Activated T-cell treated with anti-CD3 and anti-CD28 coated beads, Interleukin-2, amount 50 U/mL, for 4 hours (primary cell): ENCODE measurements around the gene GRIA3. TPM values are rescaled to one million over a fixed set of nuclear protein-coding genes. Genes with fewer than 3 reads are reported as not detected.
"Not testable (repeated sequence)": the region's sequence is repeated elsewhere in the genome, so short reads cannot be mapped to it uniquely, and the experiment has no call there.

Experiments used
- ATAC-seq, 2 donors: fragments of 200-7000 bp; cut with Tn5 transposase; one replicate each; pipeline ENCODE4 v1.10.0; 2021
- DNase-seq: peaks from one replicate; pipeline ENCODE4 v3.0.0-alpha.2; 2020
- H3K27me3 Mint-ChIP-seq: one replicate; pipeline ENCODE4 v1.8.0; 2021; ENCODE audit warnings: low read depth, mixed read lengths
- H3K36me3 Mint-ChIP-seq: one replicate; pipeline ENCODE4 v1.8.0; 2022; ENCODE audit warnings: mixed read lengths; ENCODE audit not compliant: insufficient read depth
- H3K4me1 Mint-ChIP-seq: one replicate; pipeline ENCODE4 v1.8.0; 2021; ENCODE audit warnings: low read depth, mixed read lengths
- H3K4me3 Mint-ChIP-seq: one replicate; pipeline ENCODE4 v1.8.0; 2021; ENCODE audit warnings: mild to moderate bottlenecking, moderate library complexity, mixed read lengths
- H3K9me3 Mint-ChIP-seq: one replicate; pipeline ENCODE4 v1.8.0; 2021; ENCODE audit warnings: mixed read lengths
- total RNA-seq, 3 donors: library from RNA; stranded (reverse); gene quantifications; one replicate each; pipeline ENCODE4 v1.2.1, GENCODE V29; 2021

The GRIA3 gene
- total RNA-seq, 3 donors from 2014 or later: not detected

DNA sequence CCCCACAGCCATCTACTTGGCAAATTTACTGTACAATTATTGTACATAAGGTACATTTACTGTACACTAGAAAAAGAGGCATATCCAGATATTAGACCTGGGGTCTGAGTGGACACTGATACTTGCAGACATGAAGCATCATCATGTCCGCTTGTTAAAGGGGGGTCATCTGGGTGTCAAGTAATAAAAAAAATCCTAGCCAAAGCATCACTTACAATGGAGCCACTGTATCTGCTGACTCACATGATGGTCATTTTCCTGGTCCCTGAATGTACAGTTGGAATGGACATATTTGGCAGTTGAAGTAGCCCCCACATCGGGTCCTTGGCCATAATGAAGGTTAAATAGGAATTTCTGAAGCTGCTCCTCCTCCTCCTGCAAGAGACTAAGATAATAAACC lies 320.0 kb downstream of the GRIA3 start:
- Mint-ChIP-seq H3K27me3 (peaks cover 6% of the 10 kb centered on the region), H3K36me3 (no peaks in the 10 kb centered on the region)

GRCh38 chrX:123504630-123505270 lies 320.7 kb downstream of the GRIA3 start:
- peaks cover 6% of the 10 kb centered on the region for H3K27me3 Mint-ChIP-seq
- ATAC-seq (no peak), DNase-seq (no peak)
- H3K36me3 Mint-ChIP-seq: no peaks in the 10 kb centered on the region
- H3K4me3 Mint-ChIP-seq: no peak overlapping the region
- no peaks in the 10 kb centered on the region for H3K4me1 Mint-ChIP-seq
- peaks cover 8% of the 10 kb centered on the region for H3K9me3 Mint-ChIP-seq

More for the DNA sequence above, 320.0 kb downstream of the GRIA3 start:
- Mint-ChIP-seq H3K4me3 (no peak overlapping the region), H3K9me3 (peaks cover 8% of the 10 kb centered on the region), H3K4me1 (no peaks in the 10 kb centered on the region)
- ATAC-seq: no peak
- DNase-seq: no peak

DNA sequence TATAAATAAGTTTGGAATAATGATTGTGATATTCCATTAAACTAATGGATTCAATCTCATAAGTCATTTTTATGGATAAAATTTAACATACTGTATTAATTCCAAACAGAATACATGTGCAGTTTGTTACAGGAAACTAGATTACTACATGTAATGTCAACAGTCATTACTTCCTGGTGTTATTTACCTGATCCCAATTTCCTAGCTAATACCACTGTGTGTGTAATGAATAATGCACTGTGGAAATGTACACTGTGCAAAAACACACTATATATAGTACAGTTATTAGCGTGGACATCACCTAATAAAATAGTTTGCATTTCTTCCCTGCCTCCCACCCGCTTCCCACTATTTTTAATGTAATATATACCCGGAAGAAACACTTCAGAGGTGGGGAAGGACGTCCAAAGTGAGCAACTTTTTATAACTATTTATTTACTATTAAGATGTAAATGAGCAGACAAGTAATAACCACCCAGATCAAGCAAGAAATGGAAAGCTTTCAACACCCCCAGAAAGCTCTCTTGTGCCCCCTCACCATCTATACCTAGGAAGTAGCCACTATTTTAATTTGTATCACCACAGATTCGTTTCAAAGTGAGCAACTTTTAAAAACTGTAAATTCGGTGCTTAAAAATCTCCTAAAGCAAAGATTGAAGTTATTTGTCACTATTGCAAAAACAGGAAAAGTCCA lies 329.7 kb downstream of the GRIA3 start:
- no peak overlapping the region for H3K4me3 Mint-ChIP-seq
- no peak for ATAC-seq
- H3K4me1 Mint-ChIP-seq: no peaks in the 10 kb centered on the region
- no peak for DNase-seq
- no peaks in the 10 kb centered on the region for H3K36me3 Mint-ChIP-seq
- H3K9me3 Mint-ChIP-seq: peaks cover 13% of the 10 kb centered on the region
- H3K27me3 Mint-ChIP-seq: no peaks in the 10 kb centered on the region

DNA sequence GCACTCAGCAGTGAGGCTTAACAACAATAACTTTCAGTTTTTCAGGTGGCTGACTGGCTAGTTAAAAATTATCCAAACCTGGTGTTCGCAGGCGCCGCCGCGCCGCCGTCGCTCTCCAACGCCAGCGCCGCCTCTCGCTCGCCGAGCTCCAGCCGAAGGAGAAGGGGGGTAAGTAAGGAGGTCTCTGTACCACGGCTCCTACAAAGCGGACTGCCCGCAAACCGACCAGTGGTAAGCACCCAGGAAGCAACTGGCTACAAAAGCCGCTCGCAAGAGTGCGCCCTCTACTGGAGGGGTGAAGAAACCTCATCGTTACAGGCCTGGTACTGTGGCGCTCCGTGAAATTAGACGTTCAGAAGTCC lies 330.2 kb downstream of the GRIA3 start:
- not testable (repeated sequence) for ATAC-seq, H3K36me3 Mint-ChIP-seq, H3K4me1 Mint-ChIP-seq, H3K27me3 Mint-ChIP-seq, H3K4me3 Mint-ChIP-seq, DNase-seq
- H3K9me3 Mint-ChIP-seq: peaks cover 13% of the 10 kb centered on the region

DNA sequence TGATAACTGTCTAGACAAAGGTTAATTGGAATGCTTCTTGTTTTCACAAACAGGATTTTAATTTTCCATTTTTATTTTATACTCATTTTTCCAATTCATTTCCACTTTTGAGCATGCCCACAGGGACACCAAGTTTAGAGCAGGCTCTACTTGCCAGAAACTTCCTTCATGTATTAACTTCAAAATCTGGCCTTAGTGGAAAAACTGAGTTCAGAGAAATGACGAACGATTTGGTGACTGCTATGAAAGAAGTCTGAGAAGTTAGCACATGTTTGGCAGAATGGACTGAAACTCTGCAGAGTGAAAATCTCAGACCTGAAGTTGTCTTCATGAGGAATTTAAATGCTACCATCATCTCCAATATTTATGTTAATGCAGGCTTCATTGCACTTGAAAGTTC lies 334.7 kb downstream of the GRIA3 start:
- Mint-ChIP-seq H3K36me3 (no peaks in the 10 kb centered on the region), H3K4me1 (no peaks in the 10 kb centered on the region), H3K9me3 (peaks cover 17% of the 10 kb centered on the region), H3K4me3 (no peak overlapping the region), H3K27me3 (no peaks in the 10 kb centered on the region)
- ATAC-seq (no peak), DNase-seq (no peak)

- DNase-seq (no peak), ATAC-seq (no peak)
- no peaks in the 10 kb centered on the region for H3K4me1 Mint-ChIP-seq
- no peak overlapping the region for H3K4me3 Mint-ChIP-seq
- peaks cover 7% of the 10 kb centered on the region for H3K9me3 Mint-ChIP-seq
- no peaks in the 10 kb centered on the region for H3K27me3 Mint-ChIP-seq
- H3K36me3 Mint-ChIP-seq: no peaks in the 10 kb centered on the region
Measured at GRCh38 chrX:123525123-123525725, 341.1 kb downstream of the GRIA3 start.

DNA sequence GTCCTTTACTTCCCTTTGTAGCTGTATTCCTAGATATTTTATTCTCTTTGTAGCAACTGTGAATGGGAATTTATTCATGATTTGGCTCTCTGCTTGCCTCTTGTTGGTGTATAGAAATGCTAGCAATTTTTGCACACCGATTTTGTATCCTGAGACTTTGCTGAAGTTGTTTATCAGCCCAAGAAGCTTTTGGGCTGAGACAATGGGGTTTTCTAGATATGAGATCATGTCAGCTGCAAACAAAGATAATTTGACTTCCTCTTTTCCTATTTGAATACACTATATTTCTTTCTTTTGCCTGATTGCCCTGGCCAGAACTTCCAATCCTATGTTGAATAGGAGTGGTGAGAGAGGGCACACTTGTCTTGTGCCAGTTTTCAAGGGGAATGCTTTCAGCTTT lies 346.6 kb downstream of the GRIA3 start:
- H3K27me3 Mint-ChIP-seq, ATAC-seq, H3K4me3 Mint-ChIP-seq, DNase-seq, H3K36me3 Mint-ChIP-seq, H3K9me3 Mint-ChIP-seq, H3K4me1 Mint-ChIP-seq: not testable (repeated sequence)
